OCI-LY3 (cell line): Measurements from ENCODE around the gene HSPA1L.

Source experiments
- H2AFZ ChIP-seq: fragments of 200-600, 300-600 bp; shearing (Covaris generic); 2 replicates; pipeline ENCODE4 v1.6.0; 2014; ENCODE audit warnings: antibody characterized with exemption, low read depth, low read length
- H3K27ac ChIP-seq: fragments of 200-600, 300-600 bp; sonication (generic); 2 replicates; pipeline ENCODE4 v1.5.1; 2014; ENCODE audit warnings: mild to moderate bottlenecking, low read length, moderate library complexity, mixed read lengths
- H3K27me3 ChIP-seq: fragments of 200-600, 300-600 bp; sonication (generic); 2 replicates; pipeline ENCODE4 v1.6.1; 2014; ENCODE audit warnings: low read depth, low read length, mixed read lengths
- H3K36me3 ChIP-seq: fragments of 200-600, 300-600 bp; sonication (generic); replicated peaks from 2 replicates; pipeline ENCODE3; 2014; ENCODE audit warnings: low read depth, low read length, mixed read lengths
- H3K4me1 ChIP-seq: fragments of 300-600, 200-600 bp; sonication (generic); 2 replicates; pipeline ENCODE4 v1.6.1; 2014; ENCODE audit warnings: low read length, mixed read lengths
- H3K4me2 ChIP-seq: fragments of 200-600, 300-600 bp; sonication (generic); 2 replicates; pipeline ENCODE4 v1.6.1; 2014; ENCODE audit warnings: low read length, mixed read lengths
- H3K4me3 ChIP-seq: fragments of 300-600, 200-600 bp; sonication (generic); 2 replicates; pipeline ENCODE4 v1.5.1; 2014; ENCODE audit warnings: antibody characterized with exemption, mild to moderate bottlenecking, low read length, moderate library complexity
- H3K79me2 ChIP-seq: fragments of 300-600, 200-600 bp; shearing (Covaris generic); 2 replicates; pipeline ENCODE4 v1.6.1; 2014; ENCODE audit warnings: mild to moderate bottlenecking, low read length, mixed read lengths
- H3K9ac ChIP-seq: fragments of 300-600, 200-600 bp; shearing (Covaris generic); 2 replicates; pipeline ENCODE4 v1.6.0; 2014; ENCODE audit warnings: mild to moderate bottlenecking, low read length, moderate library complexity
- H3K9me3 ChIP-seq: fragments of 200-600, 300-600 bp; shearing (Covaris generic); 2 replicates; pipeline ENCODE4 v1.6.1; 2014; ENCODE audit warnings: low read length, mixed read lengths; ENCODE audit not compliant: insufficient read depth
- H4K20me1 ChIP-seq: fragments of 200-600, 300-600 bp; sonication (generic); 2 replicates; pipeline ENCODE4 v1.6.1; 2016; ENCODE audit warnings: low read length, mixed read lengths; ENCODE audit not compliant: insufficient read depth
- CTCF ChIP-seq: fragments of 200-600, 300-600 bp; sonication (generic); IDR thresholded peaks from 2 replicates; pipeline ENCODE4 v1.5.1; 2014; ENCODE audit warnings: antibody characterized with exemption, low read length, low read depth
- EZH2phosphoT487 ChIP-seq: fragments of 200-600 bp; shearing (Covaris generic); IDR thresholded peaks from 2 replicates; pipeline ENCODE4 v1.6.1; 2018; ENCODE audit warnings: antibody characterized with exemption, mixed run types, low read depth

Gene HSPA1L

GRCh38 chr6:31776485-31776988 is 38.5 kb downstream of the HSPA1L start:
- Histone ChIP-seq H3K27me3 (no peaks in the 10 kb centered on the region), H4K20me1 (no peaks in the 10 kb centered on the region), H2AFZ (no peak overlapping the region), H3K9ac (no peak overlapping the region), H3K79me2 (no peaks in the 10 kb centered on the region), H3K9me3 (no peaks in the 10 kb centered on the region), H3K4me1 (peaks cover 7% of the 10 kb centered on the region), H3K4me2 (no peak overlapping the region), H3K36me3 (peaks cover 7% of the 10 kb centered on the region), H3K4me3 (no peak overlapping the region), H3K27ac (no peak overlapping the region)
- TF ChIP-seq EZH2phosphoT487 (no peak), CTCF (no peak)

- peaks cover 7% of the 10 kb centered on the region for H3K4me1 ChIP-seq
- no peak overlapping the region for H3K4me3 ChIP-seq
- H3K9ac ChIP-seq = no peak overlapping the region
- peaks cover 6% of the 10 kb centered on the region for H3K36me3 ChIP-seq
- H3K4me2 ChIP-seq = no peak overlapping the region
- H3K9me3 ChIP-seq = no peaks in the 10 kb centered on the region
- no peak for TF ChIP-seq CTCF
- no peak for TF ChIP-seq EZH2phosphoT487
- H2AFZ ChIP-seq = no peak overlapping the region
- no peaks in the 10 kb centered on the region for H3K79me2 ChIP-seq
- no peaks in the 10 kb centered on the region for H3K27me3 ChIP-seq
- no peaks in the 10 kb centered on the region for H4K20me1 ChIP-seq
- no peak overlapping the region for H3K27ac ChIP-seq
These were observed 39.2 kb downstream of the HSPA1L start for GRCh38 chr6:31775633-31776484.

GRCh38 chr6:31775184-31775583 is 39.9 kb downstream of the HSPA1L start:
- Histone ChIP-seq H4K20me1 (no peaks in the 10 kb centered on the region), H2AFZ (no peak overlapping the region)

More at GRCh38 chr6:31775184-31775583, 39.9 kb downstream of the HSPA1L start:
- Histone ChIP-seq H3K36me3 (no peaks in the 10 kb centered on the region), H3K27ac (no peak overlapping the region), H3K79me2 (no peaks in the 10 kb centered on the region), H3K9me3 (no peaks in the 10 kb centered on the region), H3K27me3 (no peaks in the 10 kb centered on the region), H3K4me1 (peaks cover 7% of the 10 kb centered on the region), H3K4me3 (no peak overlapping the region), H3K9ac (no peak overlapping the region), H3K4me2 (no peak overlapping the region)
- TF ChIP-seq EZH2phosphoT487 (no peak), CTCF (no peak)
